Left ventricle myocardium inferior (tissue), 1 donor: ENCODE measurements around the gene CDC42EP1. TPM values are rescaled to one million over a fixed set of nuclear protein-coding genes. Genes with fewer than 3 reads are reported as not detected.

Source experiments
- DNase-seq: peaks from one replicate; pipeline ENCODE4 v3.0.0-alpha.2; 2020
- H3K27ac ChIP-seq: fragments of 200-600 bp; replicated peaks from 2 replicates; pipeline ENCODE4 v1.8.0; 2021
- H3K27me3 ChIP-seq: fragments of 200-600 bp; 2 replicates; pipeline ENCODE4 v1.8.0; 2021; ENCODE audit warnings: low read depth
- H3K36me3 ChIP-seq: fragments of 200-600 bp; 2 replicates; pipeline ENCODE4 v1.8.0; 2021
- H3K4me1 ChIP-seq: fragments of 200-600 bp; 2 replicates; pipeline ENCODE4 v1.8.0; 2021
- H3K4me3 ChIP-seq: fragments of 200-600 bp; 2 replicates; pipeline ENCODE4 v1.8.0; 2021; ENCODE audit warnings: mild to moderate bottlenecking, moderate library complexity
- H3K9me3 ChIP-seq: fragments of 200-600 bp; replicated peaks from 2 replicates; pipeline ENCODE4 v1.8.0; 2021
- intact Hi-C: fragments of 100-400 bp; cut with micrococcal nuclease; formaldehyde crosslinking; loops from one replicate; pipeline ENCODE4 v1.11.0; 2022
- total RNA-seq: library from RNA; stranded (reverse); fragmentation: NEBNext Ultra II Directional; extraction: Animal tissue kit (Norgen Biotek cat#: 25700); gene quantifications from one replicate; pipeline ENCODE4 v1.2.1, GENCODE V29; 2021
- TF ChIP-seq, protein P1 (sequence below): fragments of 200-600 bp; IDR thresholded peaks from 2 replicates; pipeline ENCODE4 v1.8.0; 2021; ENCODE audit warnings: antibody characterized with exemption, mild to moderate bottlenecking, borderline replicate concordance
- donor health status: DM: no; HTN: yes; CAD: no; lungs with severe emphysema.

CDC42EP1 gene
- total RNA-seq, 1 donor from 2014 or later = 17.7 TPM

DNA sequence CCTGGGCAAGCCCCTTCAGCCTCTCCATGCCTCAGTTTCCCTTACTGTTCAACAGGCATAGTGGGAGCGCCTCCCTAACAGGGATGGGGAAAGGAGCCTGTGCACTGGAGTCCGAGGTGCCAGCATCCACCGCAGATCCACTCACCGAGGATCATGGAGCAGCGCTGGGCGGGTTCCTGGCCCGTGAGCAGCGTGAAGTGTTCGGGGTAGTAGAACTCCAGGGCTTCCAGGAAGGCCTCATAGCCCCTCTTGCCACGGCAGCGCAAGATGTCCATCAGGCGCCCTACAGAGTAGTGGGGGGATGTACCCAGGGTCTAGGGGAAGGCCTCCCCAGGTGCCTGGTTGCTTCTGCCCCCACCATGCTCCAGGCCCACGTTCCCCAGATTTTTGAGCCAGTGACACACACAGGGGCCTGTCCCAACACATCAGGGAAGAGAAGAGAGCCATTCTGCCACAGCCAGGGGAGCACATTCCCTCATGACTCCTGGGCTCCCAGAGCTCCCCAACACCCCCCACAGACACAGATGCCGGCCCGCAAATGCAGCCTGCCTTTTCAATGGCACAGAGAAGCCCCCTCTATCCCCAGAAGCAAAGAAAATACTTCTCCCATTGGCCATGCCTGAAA lies 42.3 kb upstream of the CDC42EP1 start:
- no peak for DNase-seq
- intact Hi-C loops = no loop called here
- H3K27me3 ChIP-seq = peaks cover 51% of the 10 kb centered on the region

DNA sequence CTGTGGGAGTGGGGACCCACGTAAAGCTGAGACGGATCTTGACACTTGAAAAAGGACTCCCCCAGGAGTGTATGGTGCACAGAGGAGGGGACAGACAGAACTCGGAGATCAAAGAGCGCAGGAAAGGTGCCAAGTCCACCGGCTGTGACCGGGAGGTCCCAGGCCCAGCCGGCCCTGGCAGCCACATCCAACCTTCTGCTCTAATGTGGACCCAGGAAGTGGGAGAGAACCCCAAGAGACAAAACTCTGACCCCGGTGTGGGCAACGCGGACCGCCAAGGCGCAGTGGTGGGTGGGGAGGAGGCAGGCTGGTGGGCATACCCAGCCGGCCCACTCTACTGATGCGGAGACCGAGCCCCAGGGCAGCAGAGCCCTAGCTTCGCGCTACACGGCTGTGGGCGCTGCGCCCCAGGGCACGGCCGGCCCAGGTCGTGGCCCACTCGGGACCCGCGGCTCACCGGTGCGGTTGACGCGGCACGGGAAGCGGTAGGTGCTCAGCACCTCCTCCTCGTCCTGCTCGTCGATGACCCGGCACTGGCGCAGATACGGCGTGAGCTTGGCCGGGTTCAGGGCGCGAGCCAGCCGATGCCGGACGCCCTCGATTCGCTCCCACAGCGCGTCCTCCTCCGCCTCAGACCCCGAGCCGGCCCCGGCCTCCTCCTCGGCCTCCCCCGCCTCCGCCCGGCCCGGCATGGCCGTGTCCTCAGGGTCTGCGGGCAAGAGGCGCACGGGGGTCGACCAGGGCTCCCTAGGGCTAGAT lies 41.6 kb upstream of the CDC42EP1 start:
- peaks cover 39% of the 10 kb centered on the region for H3K4me1 ChIP-seq
- TF ChIP-seq, protein P1, sequence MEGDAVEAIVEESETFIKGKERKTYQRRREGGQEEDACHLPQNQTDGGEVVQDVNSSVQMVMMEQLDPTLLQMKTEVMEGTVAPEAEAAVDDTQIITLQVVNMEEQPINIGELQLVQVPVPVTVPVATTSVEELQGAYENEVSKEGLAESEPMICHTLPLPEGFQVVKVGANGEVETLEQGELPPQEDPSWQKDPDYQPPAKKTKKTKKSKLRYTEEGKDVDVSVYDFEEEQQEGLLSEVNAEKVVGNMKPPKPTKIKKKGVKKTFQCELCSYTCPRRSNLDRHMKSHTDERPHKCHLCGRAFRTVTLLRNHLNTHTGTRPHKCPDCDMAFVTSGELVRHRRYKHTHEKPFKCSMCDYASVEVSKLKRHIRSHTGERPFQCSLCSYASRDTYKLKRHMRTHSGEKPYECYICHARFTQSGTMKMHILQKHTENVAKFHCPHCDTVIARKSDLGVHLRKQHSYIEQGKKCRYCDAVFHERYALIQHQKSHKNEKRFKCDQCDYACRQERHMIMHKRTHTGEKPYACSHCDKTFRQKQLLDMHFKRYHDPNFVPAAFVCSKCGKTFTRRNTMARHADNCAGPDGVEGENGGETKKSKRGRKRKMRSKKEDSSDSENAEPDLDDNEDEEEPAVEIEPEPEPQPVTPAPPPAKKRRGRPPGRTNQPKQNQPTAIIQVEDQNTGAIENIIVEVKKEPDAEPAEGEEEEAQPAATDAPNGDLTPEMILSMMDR = no peak
- H3K4me3 ChIP-seq = peak overlapping the region; percentile 77
- peaks cover 58% of the 10 kb centered on the region for H3K27me3 ChIP-seq
- DNase-seq = no peak
- intact Hi-C loops = no loop called here
- peaks cover 5% of the 10 kb centered on the region for H3K9me3 ChIP-seq
- H3K36me3 ChIP-seq = peaks cover 13% of the 10 kb centered on the region
- peak overlapping the region; percentile 92 for H3K27ac ChIP-seq

More for the DNA sequence above, 42.3 kb upstream of the CDC42EP1 start:
- Histone ChIP-seq H3K9me3 (peaks cover 5% of the 10 kb centered on the region), H3K4me3 (peak overlapping the region; percentile 77), H3K4me1 (peaks cover 46% of the 10 kb centered on the region), H3K27ac (peak overlapping the region; percentile 92), H3K36me3 (peaks cover 13% of the 10 kb centered on the region)
- TF ChIP-seq, protein P1 = no peak

DNA sequence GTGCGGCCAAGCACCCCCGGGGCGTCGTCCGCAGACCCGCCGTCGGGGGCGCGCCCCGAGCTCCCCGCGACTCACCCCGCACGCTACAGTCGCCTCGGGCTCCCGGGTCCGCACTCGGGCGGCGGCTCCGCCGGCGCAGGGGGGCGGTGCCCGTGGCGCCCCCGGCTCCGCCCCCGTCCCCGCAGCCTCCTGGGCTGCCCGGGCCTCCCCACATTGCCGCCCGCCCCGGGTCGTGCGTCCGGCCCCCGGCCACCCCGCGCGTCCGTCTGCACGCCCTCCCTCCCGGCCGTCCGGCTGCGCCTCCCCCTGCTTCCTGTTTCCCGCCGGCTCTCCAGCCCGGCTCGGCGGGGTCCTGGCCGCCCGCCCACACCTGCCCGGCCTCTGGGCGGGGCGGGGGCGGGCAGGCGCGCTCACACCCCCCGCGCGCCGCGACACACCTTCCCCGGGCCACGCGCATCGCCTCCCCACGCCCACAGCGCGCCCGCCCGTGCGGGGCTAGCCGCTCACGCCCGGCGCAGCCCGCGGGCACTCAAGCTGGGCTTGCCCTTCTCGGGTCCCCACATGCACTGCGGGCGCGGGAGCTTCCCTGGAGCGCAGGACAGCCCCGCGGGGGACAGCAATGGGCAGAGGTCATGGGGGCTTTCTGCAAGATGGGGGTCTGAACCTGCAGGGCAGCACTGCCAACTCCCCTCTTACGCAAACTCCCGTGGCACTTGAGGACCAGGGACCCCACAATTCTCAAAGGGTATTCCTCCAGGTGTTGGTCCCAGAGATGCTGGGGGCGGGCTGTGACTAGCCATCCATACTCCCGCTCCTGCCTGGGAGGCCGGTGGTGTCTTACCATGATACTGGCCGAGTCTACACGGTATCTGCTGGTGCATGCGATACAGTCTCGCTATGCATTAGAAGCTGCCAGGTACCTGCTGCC lies 40.7 kb upstream of the CDC42EP1 start, which contains the start of gene CARD10:
TSS of gene CARD10 (minus strand) at position 148 of the 928 bp plus-strand sequence. CDS start 215 bp downstream, outside the sequence.
- Histone ChIP-seq H3K36me3 (peaks cover 11% of the 10 kb centered on the region), H3K27ac (peak within 1 kb of the TSS; percentile 92), H3K9me3 (peaks cover 5% of the 10 kb centered on the region), H3K4me3 (peak within 1 kb of the TSS; percentile 77), H3K27me3 (peaks cover 66% of the 10 kb centered on the region), H3K4me1 (peaks cover 38% of the 10 kb centered on the region)
- TF ChIP-seq, protein P1 = no peak
- DNase-seq = peak; percentile 50
- intact Hi-C loops = no loop called here

DNA sequence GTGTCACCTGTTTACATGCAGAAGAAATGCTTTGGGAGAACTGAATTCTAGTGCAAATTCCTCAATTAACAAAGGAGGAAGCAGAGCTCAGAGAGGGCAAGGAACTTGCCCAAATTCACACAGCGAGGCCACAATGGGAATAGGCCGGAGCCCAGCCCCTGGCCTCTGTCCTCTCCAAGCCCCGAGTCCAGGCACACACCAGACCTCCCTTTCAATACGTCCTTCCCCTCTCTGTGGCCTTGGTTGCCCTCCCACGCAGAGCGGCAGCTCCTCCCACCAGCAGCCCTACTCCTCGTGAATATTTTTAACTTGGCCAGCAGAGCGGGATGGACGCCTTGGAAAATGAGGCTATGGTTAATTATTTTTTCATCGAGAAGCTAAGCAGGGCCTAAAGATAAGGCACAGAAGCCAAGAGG lies 39.5 kb upstream of the CDC42EP1 start:
- Histone ChIP-seq H3K27ac (peak overlapping the region; percentile 92), H3K4me1 (peaks cover 45% of the 10 kb centered on the region), H3K27me3 (peaks cover 72% of the 10 kb centered on the region), H3K4me3 (no peak overlapping the region), H3K9me3 (peaks cover 5% of the 10 kb centered on the region), H3K36me3 (peaks cover 2% of the 10 kb centered on the region)
- TF ChIP-seq, protein P1 = no peak
- intact Hi-C loops = no loop called here
- DNase-seq = no peak

DNA sequence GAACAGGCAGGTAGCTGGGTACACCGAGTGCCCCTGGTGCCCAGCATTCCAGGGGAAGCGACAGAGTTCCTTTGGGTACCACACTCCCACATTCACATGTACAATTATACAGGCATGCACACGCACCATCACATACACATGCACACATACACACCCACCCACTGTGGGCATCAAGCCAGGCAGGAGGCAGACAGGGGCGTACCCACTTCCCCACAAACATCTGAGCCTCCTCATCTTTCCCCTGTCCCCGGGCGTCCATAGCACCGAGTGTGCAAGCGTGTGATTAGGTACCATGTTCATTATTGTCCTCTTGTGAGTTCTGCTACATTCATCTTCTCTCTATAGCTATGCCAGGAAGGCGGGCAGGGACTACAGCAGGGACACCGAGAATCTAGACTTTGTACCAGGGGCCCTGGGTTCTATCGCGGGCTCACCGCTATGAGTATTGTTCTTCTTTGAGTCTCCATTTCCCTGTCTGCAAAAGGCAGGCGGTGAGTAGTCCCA lies 39.0 kb upstream of the CDC42EP1 start:
- no peak for DNase-seq
- peak overlapping the region; percentile 92 for H3K27ac ChIP-seq
- TF ChIP-seq, protein P1 = no peak
- no peak overlapping the region for H3K4me3 ChIP-seq
- intact Hi-C loops = no loop called here
- H3K36me3 ChIP-seq = no peaks in the 10 kb centered on the region
- H3K27me3 ChIP-seq = peaks cover 72% of the 10 kb centered on the region
- H3K4me1 ChIP-seq = peaks cover 45% of the 10 kb centered on the region
- peaks cover 4% of the 10 kb centered on the region for H3K9me3 ChIP-seq
